Measurements from ENCODE around the gene RAD51B.

- no peak for TF ChIP-seq TAF1 (IDR thresholded peaks at IDR 0.05; ENCODE audit: low read depth, low read length)
- TF ChIP-seq POLR2AphosphoS5 (IDR thresholded peaks at IDR 0.05; ENCODE audit: low read depth, low read length): no peak
- no peak for TF ChIP-seq SPI1 (IDR thresholded peaks at IDR 0.05; ENCODE audit: low read depth, low read length)
These were observed 689.8 kb downstream of the RAD51B start for GRCh38 chr14:68509188-68509983.

Measured in GM12891 (cell line).